GM19035 (cell line): Measurements from ENCODE around the gene SLC36A2.

Experiments used
- ATAC-seq: cut with Tn5 transposase; IDR thresholded peaks from one replicate; pipeline ENCODE4 v1.9.1; 2021; ENCODE audit not compliant: unreplicated experiment

The SLC36A2 gene

DNA sequence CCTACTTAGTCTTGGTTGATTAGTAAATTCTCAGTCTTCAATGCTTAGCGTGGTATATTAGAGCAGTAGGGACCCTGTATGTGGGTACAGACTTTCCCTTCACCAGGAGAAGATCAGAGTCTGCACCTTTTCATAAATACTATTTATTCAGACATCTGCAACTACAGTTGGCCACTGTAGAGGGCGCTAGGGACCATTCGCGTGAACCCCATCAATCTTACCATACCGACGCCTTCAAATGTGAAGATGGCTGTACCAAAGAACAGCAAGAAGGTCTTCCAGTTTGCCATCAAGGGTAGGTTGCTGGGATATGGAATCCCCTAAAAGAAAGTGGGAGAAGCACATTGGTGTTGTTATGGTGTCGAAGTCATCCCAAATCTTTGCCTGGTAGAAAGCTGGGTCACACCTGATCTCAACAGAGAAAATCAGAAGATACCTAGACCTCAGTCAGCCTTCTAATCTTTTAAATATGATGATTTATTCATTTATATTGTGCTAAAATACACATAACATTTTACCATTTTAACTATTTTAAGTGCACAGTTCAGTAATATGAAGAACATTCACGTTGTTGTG, 62.9 kb downstream of the SLC36A2 start:
- no peak for ATAC-seq

DNA sequence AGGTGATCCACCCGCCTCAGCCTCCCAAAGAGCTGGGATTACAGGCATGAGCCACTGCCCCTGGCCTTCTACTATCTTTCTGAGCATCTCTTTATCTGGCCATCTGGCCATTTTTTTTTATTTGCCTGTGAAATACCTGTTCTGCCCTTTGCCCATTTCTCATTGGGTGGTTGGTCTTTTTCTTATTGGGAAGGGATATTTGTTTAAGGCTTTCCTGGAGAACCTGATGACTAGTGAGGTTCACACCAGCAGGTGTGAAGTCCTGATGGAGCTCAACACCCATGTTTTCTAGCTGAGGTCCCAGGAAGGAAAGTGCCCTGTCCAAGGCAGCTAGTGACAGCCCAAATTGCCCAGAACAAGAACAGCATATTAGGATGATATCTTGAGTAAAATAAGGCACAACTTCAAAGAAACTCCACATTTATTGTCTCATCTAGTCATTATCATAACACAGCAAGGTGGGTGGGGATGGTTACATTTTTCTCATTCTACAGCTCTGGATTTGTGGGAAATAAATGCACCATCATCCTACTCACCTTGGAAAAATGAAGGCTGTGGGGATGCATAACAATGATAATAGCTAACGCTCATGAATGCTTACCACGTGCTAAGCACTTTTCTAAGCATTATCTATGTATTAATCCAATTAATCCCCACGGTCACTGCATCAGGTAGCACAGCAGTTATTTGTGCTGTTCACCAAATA, 64.1 kb downstream of the SLC36A2 start:
- no peak for ATAC-seq

DNA sequence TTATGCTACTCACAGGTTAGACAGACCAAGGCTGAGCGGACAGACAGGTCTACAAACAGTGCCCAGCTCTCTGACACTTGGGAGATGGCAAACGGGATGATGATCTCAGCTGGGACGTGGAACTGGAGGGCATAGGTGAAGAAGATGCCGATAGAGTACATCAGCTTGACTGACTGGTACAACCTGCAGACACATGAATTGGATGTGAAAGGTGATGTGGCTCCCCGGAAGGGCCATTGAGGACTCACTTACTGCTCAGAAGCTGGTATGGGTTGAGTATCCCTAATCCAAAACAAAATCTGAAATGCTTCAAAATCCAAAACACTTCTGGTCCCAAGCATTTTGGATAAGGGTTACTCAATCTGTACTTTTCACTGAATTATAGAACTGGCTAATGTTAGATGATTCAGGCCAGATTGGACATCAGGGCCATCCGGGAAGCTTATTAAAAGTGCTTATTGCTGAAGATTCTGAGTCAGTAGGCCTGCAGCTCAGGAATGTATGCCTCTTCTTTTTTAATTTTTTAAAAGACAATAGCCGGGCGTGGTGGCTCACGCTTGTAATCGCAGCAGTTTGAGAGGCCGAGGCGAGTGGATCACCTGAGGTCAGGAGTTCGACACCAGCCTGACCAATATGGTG, 66.2 kb downstream of the SLC36A2 start:
- ATAC-seq, result no peak

DNA sequence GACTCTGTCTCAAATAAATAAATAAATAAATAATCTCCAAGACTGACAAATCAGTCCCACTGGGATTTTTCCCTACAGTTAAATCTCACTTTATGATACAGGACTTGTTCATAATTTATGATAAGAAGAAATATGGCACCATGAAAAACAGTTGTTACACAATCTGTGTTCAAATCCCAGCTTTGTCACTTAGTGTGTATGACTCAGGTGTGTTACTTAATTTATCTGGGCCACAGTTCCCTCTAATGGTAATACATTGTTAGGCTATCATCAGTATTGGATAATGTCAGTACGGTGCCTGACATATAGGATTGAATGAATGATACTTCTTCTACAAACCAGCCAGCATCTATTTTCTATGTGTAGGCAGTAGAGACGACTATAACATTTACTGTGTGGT, 66.9 kb downstream of the SLC36A2 start:
- ATAC-seq, result no peak

DNA sequence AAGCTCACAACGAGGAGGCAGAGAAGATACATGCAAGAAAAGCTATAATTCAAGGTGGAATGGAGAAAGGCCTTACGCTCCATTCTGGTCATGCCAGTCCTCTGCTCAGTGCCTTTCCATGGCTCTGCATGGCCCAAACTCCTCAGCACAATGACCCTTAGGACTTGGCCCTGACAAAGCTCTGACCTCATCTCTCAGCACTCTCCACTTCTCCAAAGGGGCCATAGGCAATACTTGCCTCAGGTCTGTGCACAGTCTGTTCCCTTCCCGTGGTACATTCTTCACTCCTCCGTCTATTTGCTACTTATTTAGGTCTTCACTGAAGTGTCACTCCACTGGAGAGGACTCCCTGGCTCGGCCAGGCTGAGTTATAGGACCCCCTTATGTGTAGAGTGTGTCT, 68.5 kb downstream of the SLC36A2 start:
- ATAC-seq, result no peak

DNA sequence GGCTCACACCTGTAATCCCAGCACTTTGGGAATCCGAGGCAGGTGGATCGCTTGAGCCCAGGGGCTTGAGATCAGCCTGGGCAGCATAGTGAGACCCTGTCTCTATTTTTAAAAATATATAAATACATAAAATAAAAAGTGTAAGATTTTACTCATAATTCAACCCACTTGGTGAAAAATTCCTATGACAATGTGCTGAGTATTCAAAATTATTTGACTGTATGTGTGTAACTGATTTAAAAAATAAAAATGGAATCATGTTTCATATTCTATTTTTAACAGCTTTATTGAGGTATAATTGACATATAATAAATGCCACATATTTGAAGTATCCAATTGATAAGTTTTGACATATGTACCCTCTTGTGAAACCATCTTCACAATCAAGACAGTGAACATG, 71.6 kb downstream of the SLC36A2 start:
- no peak for ATAC-seq

DNA sequence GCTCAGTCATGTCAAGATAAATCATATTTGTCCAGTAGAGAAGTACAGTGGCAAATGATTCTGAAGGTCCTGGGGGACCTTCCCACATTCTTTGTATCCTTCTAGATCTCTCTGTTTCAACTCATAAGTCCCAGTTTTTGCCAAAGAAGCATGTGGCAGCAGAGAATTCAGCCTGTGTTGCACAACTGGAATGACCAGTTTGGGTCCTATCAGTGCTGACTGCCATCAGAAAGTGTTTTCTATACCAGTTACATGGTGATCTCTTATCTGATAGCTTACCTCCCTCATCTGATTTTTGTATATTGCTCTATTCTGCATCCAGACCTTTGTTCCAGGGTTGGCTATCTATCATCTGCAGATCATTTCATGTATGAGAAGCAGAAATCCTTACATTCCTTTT, 72.7 kb downstream of the SLC36A2 start:
- ATAC-seq, result no peak

DNA sequence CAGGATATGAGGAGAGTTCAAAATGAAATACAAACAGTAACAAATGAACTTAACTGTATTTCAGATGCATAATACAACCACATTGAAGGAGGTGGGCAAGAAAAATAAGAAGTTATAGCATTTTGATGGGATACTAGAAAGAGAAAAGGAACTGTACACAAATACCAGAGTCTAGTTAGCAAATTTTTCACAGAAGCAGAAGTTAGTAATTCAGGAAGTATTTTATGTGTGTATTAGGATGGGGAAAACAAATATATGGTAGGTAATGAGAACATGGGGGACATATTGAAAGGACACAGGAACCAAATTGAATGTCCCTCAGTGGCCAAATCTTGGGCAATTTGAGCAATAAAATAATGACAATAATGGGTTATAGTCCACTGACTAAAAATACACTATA, 76.0 kb downstream of the SLC36A2 start:
- ATAC-seq, result no peak

DNA sequence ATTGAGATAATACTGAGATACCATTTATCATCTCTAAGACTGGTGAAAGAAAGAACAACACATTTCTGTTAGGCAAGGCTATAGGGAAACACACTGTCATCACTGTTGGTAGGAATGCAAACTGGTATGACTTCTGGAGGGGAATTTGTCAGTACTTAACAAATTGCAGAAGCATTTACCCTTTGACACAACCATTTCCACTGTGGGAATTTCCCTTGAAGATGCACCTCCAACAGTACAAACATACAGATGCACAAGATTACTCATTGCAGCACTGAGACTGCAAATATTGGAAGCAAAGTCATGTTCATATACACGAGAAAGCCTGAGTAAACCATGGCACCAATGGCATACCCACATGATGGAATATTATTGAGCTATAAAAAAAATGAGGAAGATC, 76.8 kb downstream of the SLC36A2 start:
- ATAC-seq, result peak; percentile 84

DNA sequence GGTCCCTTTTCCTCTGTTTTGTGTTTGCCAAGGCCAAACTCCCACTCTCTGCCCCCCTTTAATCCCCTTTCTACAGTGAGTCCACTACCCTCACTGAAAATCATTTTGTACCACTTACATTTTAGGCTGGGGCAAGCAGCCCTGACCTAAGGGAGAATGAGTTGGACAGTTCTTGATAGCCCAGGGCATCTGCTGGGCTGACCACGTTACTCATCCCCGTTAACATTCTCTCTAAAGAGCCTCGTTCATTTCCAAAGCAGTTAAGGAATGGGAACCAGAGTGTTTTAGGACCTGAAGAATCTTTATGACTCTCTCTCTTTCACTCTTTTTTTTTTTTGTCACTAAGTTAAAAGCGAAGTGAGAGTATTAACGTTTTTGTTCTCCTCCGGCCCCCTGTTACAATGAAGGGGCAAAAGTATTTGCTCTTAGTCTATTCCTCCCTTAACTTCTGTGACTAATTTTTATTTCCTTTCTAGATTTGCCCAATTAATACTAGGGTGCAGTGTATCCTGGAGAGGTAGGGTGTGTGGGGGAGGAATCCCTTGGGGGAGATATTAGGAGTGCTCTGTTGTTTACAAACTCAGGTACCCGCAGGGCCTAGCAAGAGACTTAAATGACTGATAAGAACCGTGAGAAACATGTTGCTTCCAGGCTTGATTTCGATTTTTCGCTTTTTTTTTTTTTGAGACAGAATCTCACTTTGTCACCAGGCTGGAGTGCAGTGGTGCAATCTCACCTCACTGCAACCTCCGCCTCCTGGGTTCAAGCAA, 79.7 kb downstream of the SLC36A2 start:
- no peak for ATAC-seq
